ENCODE data around the gene MRPL47. TPM values are rescaled to one million over a fixed set of nuclear protein-coding genes. Genes with fewer than 3 reads are reported as not detected.

Gene MRPL47
- total and polyA plus RNA-seq, 5 donors from 2014 or later: 24.0 to 69.1 (median 56.8) TPM

GRCh38 chr3:179551349-179552105 lies 52.9 kb downstream of the MRPL47 start:
- no peak for ATAC-seq (ENCODE audit: low read depth in 2 of 2)
- no peak overlapping the region for H3K4me3 Mint-ChIP-seq
- DNase-seq: no peak
- H3K4me1 ChIP-seq (ENCODE audit: control insufficient read depth, insufficient read depth, low read length, poor library complexity, severe bottlenecking): no peaks in the 10 kb centered on the region
- peaks cover 3% of the 10 kb centered on the region for H3K36me3 Mint-ChIP-seq
- H3K27me3 ChIP-seq (ENCODE audit: control insufficient read depth, insufficient read depth, low read length): peaks cover 2% of the 10 kb centered on the region
- H3K9me3 Mint-ChIP-seq: peaks cover 0 to 1% (median 0%) of the 10 kb centered on the region in 7 donors
- no peak overlapping the region for H3K27ac ChIP-seq (ENCODE audit: insufficient read depth, low read length, poor library complexity, severe bottlenecking)
- no peak overlapping the region for H3K4me3 ChIP-seq (ENCODE audit: low read depth, low read length)
- H3K9me3 ChIP-seq (ENCODE audit: control insufficient read depth in 2 of 2, low read length in 2 of 2): no peaks in the 10 kb centered on the region
- H3K27me3 Mint-ChIP-seq: peaks cover 14% of the 10 kb centered on the region
- H3K4me1 Mint-ChIP-seq: no peaks in the 10 kb centered on the region
- H3K36me3 ChIP-seq (ENCODE audit: control insufficient read depth, insufficient read depth, low read length): no peaks in the 10 kb centered on the region
- no peak overlapping the region for H3K27ac Mint-ChIP-seq

DNA sequence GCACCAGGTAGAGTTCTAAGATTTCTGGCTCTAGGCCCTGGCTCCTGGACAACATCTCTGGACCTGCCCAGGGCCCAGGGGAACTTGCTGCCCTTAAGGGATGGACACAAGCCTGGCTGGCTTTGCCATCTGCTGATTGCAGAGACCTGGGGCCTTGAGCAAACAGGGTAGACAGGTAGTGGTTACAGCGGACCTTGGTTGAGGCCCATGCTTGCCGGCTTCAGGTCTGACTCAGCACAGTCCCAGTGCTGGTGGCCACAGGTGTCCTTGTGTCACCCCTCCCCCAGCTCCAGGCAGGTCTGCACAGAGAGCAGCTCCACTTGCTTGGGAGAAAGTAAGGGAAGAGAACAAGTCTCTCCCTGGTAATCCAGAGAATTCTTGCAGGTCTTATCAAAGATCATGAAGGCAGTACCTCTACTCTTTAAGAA lies 57.6 kb downstream of the MRPL47 start:
- Mint-ChIP-seq H3K36me3 (peaks cover 3% of the 10 kb centered on the region), H3K9me3 (peaks cover 0 to 1% (median 0%) of the 10 kb centered on the region in 7 donors)

GRCh38 chr3:179544981-179545645 lies 59.3 kb downstream of the MRPL47 start:
- Histone ChIP-seq H3K27ac (ENCODE audit: insufficient read depth, low read length, poor library complexity, severe bottlenecking) (no peak overlapping the region), H3K4me3 (ENCODE audit: low read depth, low read length) (no peak overlapping the region), H3K36me3 (ENCODE audit: control insufficient read depth, insufficient read depth, low read length) (no peaks in the 10 kb centered on the region), H3K9me3 (ENCODE audit: control insufficient read depth in 2 of 2, low read length in 2 of 2) (no peaks in the 10 kb centered on the region), H3K27me3 (ENCODE audit: control insufficient read depth, insufficient read depth, low read length) (no peaks in the 10 kb centered on the region), H3K4me1 (ENCODE audit: control insufficient read depth, insufficient read depth, low read length, poor library complexity, severe bottlenecking) (no peaks in the 10 kb centered on the region)
- ATAC-seq (ENCODE audit: low read depth in 2 of 2) (no peak), DNase-seq (no peak)
- Mint-ChIP-seq H3K27me3 (peaks cover 26% of the 10 kb centered on the region), H3K9me3 (peaks cover 0 to 1% (median 0%) of the 10 kb centered on the region in 7 donors), H3K4me3 (no peak overlapping the region), H3K36me3 (no peaks in the 10 kb centered on the region), H3K27ac (no peak overlapping the region), H3K4me1 (no peaks in the 10 kb centered on the region)

More for the DNA sequence above, 57.6 kb downstream of the MRPL47 start:
- no peaks in the 10 kb centered on the region for H3K4me1 ChIP-seq (ENCODE audit: control insufficient read depth, insufficient read depth, low read length, poor library complexity, severe bottlenecking)
- DNase-seq (no peak), ATAC-seq (ENCODE audit: low read depth in 2 of 2) (no peak)
- no peaks in the 10 kb centered on the region for H3K4me1 Mint-ChIP-seq
- no peaks in the 10 kb centered on the region for H3K36me3 ChIP-seq (ENCODE audit: control insufficient read depth, insufficient read depth, low read length)
- no peak overlapping the region for H3K27ac ChIP-seq (ENCODE audit: insufficient read depth, low read length, poor library complexity, severe bottlenecking)
- no peaks in the 10 kb centered on the region for H3K27me3 ChIP-seq (ENCODE audit: control insufficient read depth, insufficient read depth, low read length)
- H3K9me3 ChIP-seq (ENCODE audit: control insufficient read depth in 2 of 2, low read length in 2 of 2): no peaks in the 10 kb centered on the region
- no peak overlapping the region for H3K27ac Mint-ChIP-seq
- H3K4me3 Mint-ChIP-seq: no peak overlapping the region
- peaks cover 24% of the 10 kb centered on the region for H3K27me3 Mint-ChIP-seq
- H3K4me3 ChIP-seq (ENCODE audit: low read depth, low read length): no peak overlapping the region

- H3K4me1 Mint-ChIP-seq: no peaks in the 10 kb centered on the region
- no peaks in the 10 kb centered on the region for H3K27me3 ChIP-seq (ENCODE audit: control insufficient read depth, insufficient read depth, low read length)
- peaks cover 36% of the 10 kb centered on the region for H3K27me3 Mint-ChIP-seq
- H3K4me3 Mint-ChIP-seq: no peak overlapping the region
- H3K27ac Mint-ChIP-seq: no peak overlapping the region
- no peaks in the 10 kb centered on the region for H3K36me3 Mint-ChIP-seq
- no peaks in the 10 kb centered on the region for H3K9me3 ChIP-seq (ENCODE audit: control insufficient read depth in 2 of 2, low read length in 2 of 2)
- no peak for ATAC-seq (ENCODE audit: low read depth in 2 of 2)
- no peak overlapping the region for H3K4me3 ChIP-seq (ENCODE audit: low read depth, low read length)
- H3K36me3 ChIP-seq (ENCODE audit: control insufficient read depth, insufficient read depth, low read length): no peaks in the 10 kb centered on the region
- H3K27ac ChIP-seq (ENCODE audit: insufficient read depth, low read length, poor library complexity, severe bottlenecking): no peak overlapping the region
- no peak for DNase-seq
- no peaks in the 10 kb centered on the region for H3K4me1 ChIP-seq (ENCODE audit: control insufficient read depth, insufficient read depth, low read length, poor library complexity, severe bottlenecking)
- peaks cover 0 to 1% (median 0%) of the 10 kb centered on the region in 7 donors for H3K9me3 Mint-ChIP-seq
These were observed 62.1 kb downstream of the MRPL47 start for GRCh38 chr3:179542375-179542774.

DNA sequence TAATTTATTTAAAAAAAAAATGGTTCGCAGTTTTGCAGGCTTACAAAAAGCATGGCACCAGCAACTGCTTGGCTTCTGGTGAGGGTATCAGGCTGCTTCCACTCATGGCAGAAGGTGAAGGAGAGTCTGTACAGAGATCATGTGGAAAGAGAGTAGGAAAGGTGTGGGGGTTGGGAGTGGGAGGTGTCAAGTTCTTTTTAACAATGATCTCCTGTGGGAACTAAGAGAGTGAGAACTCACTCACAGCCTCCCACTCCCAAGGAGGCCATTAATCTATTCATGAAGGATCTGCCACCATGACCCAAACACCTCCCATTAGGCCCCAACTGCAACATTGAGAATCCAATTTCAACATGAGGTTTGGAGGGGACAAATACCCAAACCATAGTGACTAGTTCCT lies 62.8 kb downstream of the MRPL47 start:
- DNase-seq (no peak), ATAC-seq (ENCODE audit: low read depth in 2 of 2) (no peak)
- Histone ChIP-seq H3K27me3 (ENCODE audit: control insufficient read depth, insufficient read depth, low read length) (no peaks in the 10 kb centered on the region), H3K36me3 (ENCODE audit: control insufficient read depth, insufficient read depth, low read length) (no peaks in the 10 kb centered on the region), H3K9me3 (ENCODE audit: control insufficient read depth in 2 of 2, low read length in 2 of 2) (no peaks in the 10 kb centered on the region), H3K27ac (ENCODE audit: insufficient read depth, low read length, poor library complexity, severe bottlenecking) (no peak overlapping the region), H3K4me1 (ENCODE audit: control insufficient read depth, insufficient read depth, low read length, poor library complexity, severe bottlenecking) (no peaks in the 10 kb centered on the region), H3K4me3 (ENCODE audit: low read depth, low read length) (no peak overlapping the region)
- H3K27ac Mint-ChIP-seq: no peak overlapping the region
- peaks cover 0 to 1% (median 0%) of the 10 kb centered on the region in 7 donors for H3K9me3 Mint-ChIP-seq
- no peaks in the 10 kb centered on the region for H3K4me1 Mint-ChIP-seq
- no peaks in the 10 kb centered on the region for H3K36me3 Mint-ChIP-seq
- peaks cover 36% of the 10 kb centered on the region for H3K27me3 Mint-ChIP-seq
- H3K4me3 Mint-ChIP-seq: no peak overlapping the region

- H3K4me3 Mint-ChIP-seq: no peak overlapping the region
- Histone ChIP-seq H3K36me3 (ENCODE audit: control insufficient read depth, insufficient read depth, low read length) (no peaks in the 10 kb centered on the region), H3K27me3 (ENCODE audit: control insufficient read depth, insufficient read depth, low read length) (no peaks in the 10 kb centered on the region), H3K4me3 (ENCODE audit: low read depth, low read length) (no peak overlapping the region), H3K4me1 (ENCODE audit: control insufficient read depth, insufficient read depth, low read length, poor library complexity, severe bottlenecking) (no peaks in the 10 kb centered on the region), H3K27ac (ENCODE audit: insufficient read depth, low read length, poor library complexity, severe bottlenecking) (no peak overlapping the region), H3K9me3 (ENCODE audit: control insufficient read depth in 2 of 2, low read length in 2 of 2) (no peaks in the 10 kb centered on the region)
- no peaks in the 10 kb centered on the region for H3K36me3 Mint-ChIP-seq
- ATAC-seq (ENCODE audit: low read depth in 2 of 2) (no peak), DNase-seq (no peak)
- peaks cover 32% of the 10 kb centered on the region for H3K27me3 Mint-ChIP-seq
- no peak overlapping the region for H3K27ac Mint-ChIP-seq
- no peaks in the 10 kb centered on the region for H3K4me1 Mint-ChIP-seq
- peaks cover 0 to 1% (median 0%) of the 10 kb centered on the region in 7 donors for H3K9me3 Mint-ChIP-seq
These were observed 63.3 kb downstream of the MRPL47 start for GRCh38 chr3:179541094-179541493.
